ENCODE measurements around the gene GGA1.

The GGA1 gene

DNA sequence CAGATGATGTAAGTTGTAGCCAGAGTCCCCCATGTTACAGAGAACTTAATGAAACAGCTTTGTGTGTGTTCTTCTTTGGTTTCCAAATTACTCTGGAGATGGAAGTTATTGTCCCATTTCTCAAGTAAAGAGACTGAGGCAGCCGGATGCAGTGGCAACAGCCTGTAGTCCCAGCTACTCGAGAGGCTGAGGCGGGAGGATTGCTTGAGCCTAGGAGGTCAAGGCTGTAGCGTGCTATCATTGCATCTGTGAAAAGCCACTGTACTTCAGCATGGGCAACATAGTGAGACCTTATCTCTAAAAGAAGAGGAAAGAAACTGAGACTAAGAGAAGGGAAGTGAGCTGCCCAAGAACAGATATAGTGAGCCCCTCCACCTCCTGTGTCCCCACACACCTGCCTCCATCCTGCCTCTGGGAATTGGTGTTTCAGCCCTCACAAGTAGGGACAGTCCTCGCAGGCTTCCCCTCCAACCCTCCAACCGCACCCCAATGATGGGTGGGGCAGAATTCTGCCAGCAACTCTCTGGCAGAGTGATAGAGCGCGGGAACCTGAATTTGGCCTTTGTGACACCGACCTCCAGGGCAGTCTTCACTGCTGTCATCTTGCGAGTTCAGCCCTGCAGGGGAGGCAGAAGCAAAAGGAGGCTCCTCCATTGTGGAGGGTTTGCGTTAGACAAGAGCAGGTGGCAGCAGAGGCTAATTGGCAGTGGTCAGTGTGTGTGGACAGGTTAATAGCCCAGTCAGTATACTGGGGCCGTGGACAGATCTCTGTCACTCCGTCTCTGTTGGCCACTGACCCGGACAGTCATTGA is 51.5 kb downstream of the GGA1 start:
- no peaks in the 10 kb centered on the region for H3K36me3 ChIP-seq (ENCODE audit: insufficient read depth, low read length)
- H3K9ac ChIP-seq (ENCODE audit: low read length): peak overlapping the region; percentile 23
- no peaks in the 10 kb centered on the region for H3K27me3 ChIP-seq (ENCODE audit: control insufficient read depth in 1 of 2, insufficient read depth in 2 of 2, low read length in 2 of 2)
- H3K4me3 ChIP-seq (ENCODE audit: low read depth in 1 of 2, low read length in 2 of 2): peak overlapping the region in 1 of 2 donors; percentile 74
- H3K4me1 ChIP-seq (ENCODE audit: insufficient read depth, low read length): peaks cover 41% of the 10 kb centered on the region
- peak overlapping the region; percentile 83 for H3K27ac ChIP-seq (ENCODE audit: low read depth, low read length)
- no peaks in the 10 kb centered on the region for H3K9me3 ChIP-seq (ENCODE audit: low read length)

DNA sequence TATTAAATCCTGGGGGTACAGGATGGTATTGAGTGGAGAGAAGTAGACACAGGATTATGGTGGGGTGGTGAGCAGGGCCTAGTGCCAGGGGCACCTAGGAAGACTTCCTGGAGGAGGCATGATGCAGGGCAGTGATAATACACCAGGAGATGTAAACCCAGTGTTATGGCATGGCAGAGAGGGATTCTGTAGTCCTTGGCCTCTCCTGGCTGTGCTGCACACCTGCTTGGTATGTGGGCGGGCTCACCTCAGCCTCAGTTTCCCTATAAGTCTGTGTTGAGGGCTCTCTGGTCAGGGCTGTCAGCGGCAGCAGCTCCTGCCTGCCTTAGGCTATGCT is 52.0 kb downstream of the GGA1 start:
- Histone ChIP-seq H3K4me1 (ENCODE audit: insufficient read depth, low read length) (peaks cover 41% of the 10 kb centered on the region), H3K9me3 (ENCODE audit: low read length) (no peaks in the 10 kb centered on the region), H3K27me3 (ENCODE audit: control insufficient read depth in 1 of 2, insufficient read depth in 2 of 2, low read length in 2 of 2) (no peaks in the 10 kb centered on the region), H3K4me3 (ENCODE audit: low read depth in 1 of 2, low read length in 2 of 2) (peak overlapping the region in 1 of 2 donors; percentile 47), H3K9ac (ENCODE audit: low read length) (peak overlapping the region; percentile 23), H3K27ac (ENCODE audit: low read depth, low read length) (peak overlapping the region; percentile 83), H3K36me3 (ENCODE audit: insufficient read depth, low read length) (peaks cover 2% of the 10 kb centered on the region)

DNA sequence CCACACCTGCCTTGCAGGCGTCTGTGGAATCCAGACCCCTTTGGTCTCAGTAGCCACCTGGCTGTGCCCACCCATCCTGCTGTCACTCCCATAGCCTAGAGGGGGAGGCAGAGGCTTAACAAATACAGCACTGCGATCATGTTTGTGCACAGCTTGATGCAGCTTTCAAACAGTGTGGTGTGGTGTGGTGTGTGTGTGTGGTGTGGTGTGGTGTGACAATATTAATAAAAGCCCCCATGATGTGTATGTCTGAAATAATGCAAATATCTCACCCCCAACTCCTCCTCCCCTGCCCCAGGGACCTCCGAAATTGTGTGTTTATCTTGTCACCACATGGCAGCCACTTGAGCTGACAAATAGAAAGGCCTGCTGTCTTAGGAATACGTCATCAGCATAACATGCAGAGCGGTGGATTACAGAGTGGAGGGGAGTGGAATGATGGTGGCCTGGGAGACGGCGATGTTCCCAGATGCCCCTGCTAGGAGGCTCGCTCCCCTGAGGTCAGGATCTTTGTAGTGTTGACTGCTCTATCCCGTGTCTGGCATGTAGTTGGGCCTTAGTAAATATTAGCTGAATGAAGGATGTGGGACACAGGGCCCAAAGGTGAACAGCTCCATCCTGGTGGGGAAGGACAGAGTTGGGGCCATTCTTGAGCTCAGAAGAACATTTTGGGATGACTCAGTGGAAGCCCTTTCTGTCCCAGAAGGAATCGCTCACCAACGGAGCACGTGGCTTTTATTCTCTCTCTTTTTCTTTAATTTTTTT is 52.7 kb downstream of the GGA1 start:
- H3K9me3 ChIP-seq (ENCODE audit: low read length): no peaks in the 10 kb centered on the region
- peak overlapping the region in 1 of 2 donors; percentile 47 for H3K4me3 ChIP-seq (ENCODE audit: low read depth in 1 of 2, low read length in 2 of 2)
- H3K27ac ChIP-seq (ENCODE audit: low read depth, low read length): peak overlapping the region; percentile 83
- H3K27me3 ChIP-seq (ENCODE audit: control insufficient read depth in 1 of 2, insufficient read depth in 2 of 2, low read length in 2 of 2): no peaks in the 10 kb centered on the region
- H3K9ac ChIP-seq (ENCODE audit: low read length): peak overlapping the region; percentile 23
- H3K36me3 ChIP-seq (ENCODE audit: insufficient read depth, low read length): peaks cover 9% of the 10 kb centered on the region
- H3K4me1 ChIP-seq (ENCODE audit: insufficient read depth, low read length): peaks cover 41% of the 10 kb centered on the region

DNA sequence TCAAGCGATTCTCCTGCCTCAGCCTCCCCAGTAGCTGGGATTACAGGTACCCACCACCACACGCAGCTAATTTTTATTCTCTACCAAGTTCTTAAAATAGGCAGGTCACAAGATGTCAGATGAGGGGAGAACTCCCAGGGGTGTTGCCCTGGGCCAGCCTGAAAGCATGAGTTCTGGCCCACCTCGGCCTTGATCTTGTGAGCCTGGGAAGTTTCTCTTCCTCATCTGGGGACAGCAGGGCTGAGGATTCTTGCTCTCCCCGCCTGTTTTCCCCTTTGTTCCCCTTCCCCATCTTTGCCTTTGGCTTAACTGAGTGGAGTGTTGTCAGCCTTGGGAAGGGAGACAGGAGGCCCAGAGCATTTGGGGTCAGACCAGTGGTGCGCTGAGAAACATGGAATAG is 53.4 kb downstream of the GGA1 start:
- peaks cover 15% of the 10 kb centered on the region for H3K36me3 ChIP-seq (ENCODE audit: insufficient read depth, low read length)
- H3K9ac ChIP-seq (ENCODE audit: low read length): peak overlapping the region; percentile 5
- H3K27ac ChIP-seq (ENCODE audit: low read depth, low read length): peak overlapping the region; percentile 64
- no peaks in the 10 kb centered on the region for H3K9me3 ChIP-seq (ENCODE audit: low read length)
- no peaks in the 10 kb centered on the region for H3K27me3 ChIP-seq (ENCODE audit: control insufficient read depth in 1 of 2, insufficient read depth in 2 of 2, low read length in 2 of 2)
- peaks cover 41% of the 10 kb centered on the region for H3K4me1 ChIP-seq (ENCODE audit: insufficient read depth, low read length)
- H3K4me3 ChIP-seq (ENCODE audit: low read depth in 1 of 2, low read length in 2 of 2): no peak overlapping the region

DNA sequence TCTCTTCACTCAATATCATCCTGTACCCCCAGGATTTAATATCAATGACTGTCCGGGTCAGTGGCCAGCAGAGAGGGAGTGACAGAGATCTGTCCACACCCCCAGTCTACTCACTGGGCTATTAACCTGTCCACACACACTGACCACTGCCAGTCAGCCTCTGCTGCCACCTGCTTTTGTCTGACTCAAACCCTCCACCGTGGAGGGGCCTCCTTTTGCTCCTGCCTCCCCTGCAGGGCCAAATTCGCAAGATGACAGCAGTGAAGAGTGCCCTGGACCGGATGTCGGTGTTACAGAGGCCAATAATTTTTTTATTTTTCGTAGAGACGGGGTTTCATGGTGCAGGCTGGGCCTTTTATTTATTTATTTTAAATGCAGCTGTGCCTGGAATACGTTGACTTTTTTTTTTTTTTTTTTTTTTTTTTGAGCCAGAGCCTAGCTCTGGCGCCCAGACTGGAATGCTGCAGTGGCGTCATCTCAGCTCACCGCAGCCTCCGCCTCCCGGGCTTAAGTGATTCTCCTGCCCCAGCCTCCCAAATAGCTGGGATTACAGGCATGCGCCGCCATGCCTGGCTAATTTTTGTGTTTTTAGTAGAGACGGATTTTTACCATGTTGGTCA is 55.0 kb downstream of the GGA1 start:
- Histone ChIP-seq H3K9ac (ENCODE audit: low read length) (no peak overlapping the region), H3K4me3 (ENCODE audit: low read depth in 1 of 2, low read length in 2 of 2) (no peak overlapping the region), H3K27me3 (ENCODE audit: control insufficient read depth in 1 of 2, insufficient read depth in 2 of 2, low read length in 2 of 2) (no peaks in the 10 kb centered on the region), H3K27ac (ENCODE audit: low read depth, low read length) (peak overlapping the region; percentile 78), H3K9me3 (ENCODE audit: low read length) (no peaks in the 10 kb centered on the region), H3K36me3 (ENCODE audit: insufficient read depth, low read length) (peaks cover 15% of the 10 kb centered on the region), H3K4me1 (ENCODE audit: insufficient read depth, low read length) (peaks cover 41% of the 10 kb centered on the region)

DNA sequence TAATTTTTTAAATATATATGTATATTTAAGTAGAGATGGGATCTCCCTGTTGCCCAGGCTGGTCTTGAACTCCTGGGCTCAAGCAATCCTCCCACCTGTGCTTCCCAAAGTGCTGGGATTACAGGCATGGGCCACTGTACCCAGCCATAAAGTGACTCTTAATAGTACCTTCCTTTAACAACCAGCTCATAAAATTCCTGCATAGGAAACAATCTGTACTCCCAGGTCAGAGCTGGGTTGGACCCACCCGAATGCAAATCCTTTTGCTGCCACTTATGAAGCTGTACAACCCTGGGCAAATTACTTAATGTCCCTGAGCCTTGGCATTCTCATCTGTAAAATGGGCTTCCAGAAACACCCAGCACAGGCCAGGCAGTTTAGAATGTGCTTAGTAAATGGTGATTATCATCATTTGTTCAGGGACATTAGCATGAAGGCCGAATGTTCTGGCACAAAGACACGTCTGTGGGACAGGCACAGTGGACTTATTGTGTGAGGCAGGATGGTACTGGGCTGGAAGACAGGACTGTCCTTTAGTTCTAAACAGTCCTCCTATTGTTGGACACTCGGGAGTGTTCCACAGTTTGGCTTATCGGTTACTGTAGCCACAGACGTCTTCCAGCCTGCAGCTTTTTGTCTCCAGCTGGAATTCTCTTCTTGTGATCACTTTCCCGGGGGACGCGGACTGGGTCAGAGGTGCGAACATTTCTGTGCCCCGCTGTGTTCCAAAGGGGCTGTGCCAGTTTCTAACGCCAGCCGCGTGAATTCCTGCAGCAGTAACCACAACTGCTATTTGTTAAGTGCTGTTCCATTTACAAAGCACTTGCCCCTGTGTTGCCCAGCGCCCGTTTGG is 55.8 kb downstream of the GGA1 start:
- H3K4me3 ChIP-seq (ENCODE audit: low read depth in 1 of 2, low read length in 2 of 2): no peak overlapping the region
- no peak overlapping the region for H3K9ac ChIP-seq (ENCODE audit: low read length)
- peaks cover 15% of the 10 kb centered on the region for H3K36me3 ChIP-seq (ENCODE audit: insufficient read depth, low read length)
- H3K27me3 ChIP-seq (ENCODE audit: control insufficient read depth in 1 of 2, insufficient read depth in 2 of 2, low read length in 2 of 2): no peaks in the 10 kb centered on the region
- no peak overlapping the region for H3K27ac ChIP-seq (ENCODE audit: low read depth, low read length)
- peaks cover 39% of the 10 kb centered on the region for H3K4me1 ChIP-seq (ENCODE audit: insufficient read depth, low read length)
- H3K9me3 ChIP-seq (ENCODE audit: low read length): no peaks in the 10 kb centered on the region

DNA sequence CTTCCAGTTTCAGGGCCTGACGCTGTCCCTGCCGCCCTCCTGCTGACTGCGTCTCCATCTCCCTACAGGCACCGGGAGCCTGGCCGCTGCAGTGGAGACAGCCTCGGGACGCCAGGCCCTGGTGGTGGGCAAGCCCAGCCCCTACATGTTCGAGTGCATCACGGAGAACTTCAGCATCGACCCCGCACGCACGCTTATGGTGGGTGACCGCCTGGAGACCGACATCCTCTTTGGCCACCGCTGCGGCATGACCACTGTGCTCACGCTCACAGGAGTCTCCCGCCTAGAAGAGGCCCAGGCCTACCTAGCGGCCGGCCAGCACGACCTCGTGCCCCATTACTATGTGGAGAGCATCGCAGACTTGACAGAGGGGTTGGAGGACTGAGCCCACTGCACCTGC is 56.9 kb downstream of the GGA1 start:
- Histone ChIP-seq H3K9me3 (ENCODE audit: low read length) (no peaks in the 10 kb centered on the region), H3K27me3 (ENCODE audit: control insufficient read depth in 1 of 2, insufficient read depth in 2 of 2, low read length in 2 of 2) (no peaks in the 10 kb centered on the region), H3K4me3 (ENCODE audit: low read depth in 1 of 2, low read length in 2 of 2) (no peak overlapping the region), H3K27ac (ENCODE audit: low read depth, low read length) (no peak overlapping the region), H3K4me1 (ENCODE audit: insufficient read depth, low read length) (peaks cover 30% of the 10 kb centered on the region), H3K36me3 (ENCODE audit: insufficient read depth, low read length) (peaks cover 15% of the 10 kb centered on the region), H3K9ac (ENCODE audit: low read length) (no peak overlapping the region)

DNA sequence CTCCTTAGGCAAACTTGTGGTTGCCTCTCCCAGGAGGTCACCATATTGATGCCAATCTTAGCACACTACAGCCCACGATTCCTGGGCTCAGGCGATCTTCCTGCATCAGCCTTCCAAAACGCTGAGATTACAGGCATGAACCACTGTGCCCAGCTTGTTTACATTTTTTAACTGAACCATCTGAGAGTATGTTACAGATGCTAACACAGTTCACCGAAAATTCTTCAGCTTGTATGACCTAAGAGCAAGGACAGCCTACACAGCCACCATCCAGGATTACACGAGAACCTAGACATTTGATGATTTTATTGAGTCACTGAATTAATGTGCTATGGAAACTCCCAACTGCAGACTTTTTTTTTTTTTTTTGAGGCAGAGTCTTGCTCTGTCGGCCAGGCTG is 61.0 kb downstream of the GGA1 start:
- peak overlapping the region; percentile 2 for H3K27ac ChIP-seq (ENCODE audit: low read depth, low read length)
- no peaks in the 10 kb centered on the region for H3K27me3 ChIP-seq (ENCODE audit: control insufficient read depth in 1 of 2, insufficient read depth in 2 of 2, low read length in 2 of 2)
- H3K4me3 ChIP-seq (ENCODE audit: low read depth in 1 of 2, low read length in 2 of 2): no peak overlapping the region
- H3K36me3 ChIP-seq (ENCODE audit: insufficient read depth, low read length): peaks cover 15% of the 10 kb centered on the region
- H3K9ac ChIP-seq (ENCODE audit: low read length): no peak overlapping the region
- H3K4me1 ChIP-seq (ENCODE audit: insufficient read depth, low read length): peaks cover 17% of the 10 kb centered on the region
- no peaks in the 10 kb centered on the region for H3K9me3 ChIP-seq (ENCODE audit: low read length)

DNA sequence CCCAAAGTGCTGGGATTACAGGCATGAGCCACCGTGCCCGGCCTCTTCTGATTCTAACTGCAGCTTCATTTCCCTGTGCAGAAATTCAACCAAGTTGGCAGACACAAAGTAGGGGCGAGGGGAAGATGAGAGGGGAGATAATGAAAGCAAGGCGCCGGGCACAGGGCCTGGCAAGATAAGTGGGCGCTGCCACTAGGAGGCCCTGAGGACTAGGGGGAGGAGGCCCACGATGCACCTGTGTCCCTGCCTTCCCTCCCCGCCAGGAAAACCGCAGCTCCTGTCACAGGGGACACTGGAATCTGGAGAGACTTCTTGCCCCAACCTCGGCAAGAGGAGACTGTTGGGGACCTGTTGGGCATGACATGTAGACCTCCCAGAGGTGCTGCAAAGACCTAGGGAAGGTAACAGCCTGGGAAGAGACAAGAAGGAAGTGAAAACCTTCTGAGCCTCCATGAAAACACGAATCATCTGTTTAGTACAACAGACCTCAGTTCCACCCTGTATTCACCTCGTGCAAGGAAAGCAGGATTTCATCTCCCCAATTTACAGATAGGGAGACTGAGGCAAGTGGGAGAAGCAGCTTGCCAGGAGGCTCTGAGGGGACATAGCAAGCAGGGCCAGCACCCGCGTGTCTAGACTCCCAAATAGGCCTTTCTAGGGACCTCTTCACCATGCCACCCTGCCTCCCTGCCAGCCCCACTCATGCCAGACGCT is 63.7 kb downstream of the GGA1 start:
- H3K27ac ChIP-seq (ENCODE audit: low read depth, low read length): no peak overlapping the region
- H3K27me3 ChIP-seq (ENCODE audit: control insufficient read depth in 1 of 2, insufficient read depth in 2 of 2, low read length in 2 of 2): no peaks in the 10 kb centered on the region
- peaks cover 23% of the 10 kb centered on the region for H3K4me1 ChIP-seq (ENCODE audit: insufficient read depth, low read length)
- no peak overlapping the region for H3K4me3 ChIP-seq (ENCODE audit: low read depth in 1 of 2, low read length in 2 of 2)
- H3K36me3 ChIP-seq (ENCODE audit: insufficient read depth, low read length): no peaks in the 10 kb centered on the region
- H3K9ac ChIP-seq (ENCODE audit: low read length): no peak overlapping the region
- no peaks in the 10 kb centered on the region for H3K9me3 ChIP-seq (ENCODE audit: low read length)

DNA sequence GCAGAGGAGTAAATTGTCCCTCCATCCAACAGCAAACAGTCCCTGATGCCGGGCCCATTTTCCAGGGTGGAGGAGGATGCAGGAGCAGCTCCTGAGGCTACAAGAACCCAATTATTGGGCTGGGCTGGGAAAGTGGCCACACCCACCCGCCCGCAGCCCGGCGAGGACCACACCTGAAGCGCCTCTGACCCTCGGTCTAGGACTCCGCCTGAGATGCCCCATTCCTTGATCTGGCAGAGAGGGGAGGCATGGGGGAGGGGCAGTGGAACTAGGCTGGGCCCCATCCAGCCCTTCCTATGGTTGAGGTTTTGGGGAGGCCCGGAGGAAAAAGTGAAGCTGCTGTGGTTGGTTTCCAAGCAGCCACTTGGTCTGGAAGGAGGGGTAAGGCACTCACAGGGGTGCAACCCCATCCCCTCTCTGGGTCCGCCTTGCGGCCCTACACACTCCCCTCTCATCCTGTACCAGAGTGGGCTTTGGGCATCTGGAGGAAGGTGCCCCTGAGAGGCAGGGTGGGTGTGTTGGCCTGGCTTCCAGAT is 64.4 kb downstream of the GGA1 start:
- H3K27ac ChIP-seq (ENCODE audit: low read depth, low read length): no peak overlapping the region
- no peak overlapping the region for H3K4me3 ChIP-seq (ENCODE audit: low read depth in 1 of 2, low read length in 2 of 2)
- H3K27me3 ChIP-seq (ENCODE audit: control insufficient read depth in 1 of 2, insufficient read depth in 2 of 2, low read length in 2 of 2): no peaks in the 10 kb centered on the region
- no peaks in the 10 kb centered on the region for H3K36me3 ChIP-seq (ENCODE audit: insufficient read depth, low read length)
- no peaks in the 10 kb centered on the region for H3K9me3 ChIP-seq (ENCODE audit: low read length)
- peaks cover 29% of the 10 kb centered on the region for H3K4me1 ChIP-seq (ENCODE audit: insufficient read depth, low read length)
- H3K9ac ChIP-seq (ENCODE audit: low read length): no peak overlapping the region
